SHP77 treated with DMSO at 0.1 percent for 48 hours (cell line): ENCODE measurements around the gene OR4D9.
A peak's percentile ranks its signal among the peaks of the same experiment; 100 is the strongest.

Experiments
- DNase-seq: peaks from one replicate; lab custom pipeline; 2025; lab: John Stamatoyannopoulos, UW

The OR4D9 gene

GRCh38 chr11:59550842-59551658 lies 39.7 kb downstream of the OR4D9 start:
- peak; percentile 53 for DNase-seq

- DNase-seq = no peak
Measured at GRCh38 chr11:59551659-59552521, 40.6 kb downstream of the OR4D9 start.

GRCh38 chr11:59552844-59553243 lies 41.5 kb downstream of the OR4D9 start:
- DNase-seq = no peak

DNA sequence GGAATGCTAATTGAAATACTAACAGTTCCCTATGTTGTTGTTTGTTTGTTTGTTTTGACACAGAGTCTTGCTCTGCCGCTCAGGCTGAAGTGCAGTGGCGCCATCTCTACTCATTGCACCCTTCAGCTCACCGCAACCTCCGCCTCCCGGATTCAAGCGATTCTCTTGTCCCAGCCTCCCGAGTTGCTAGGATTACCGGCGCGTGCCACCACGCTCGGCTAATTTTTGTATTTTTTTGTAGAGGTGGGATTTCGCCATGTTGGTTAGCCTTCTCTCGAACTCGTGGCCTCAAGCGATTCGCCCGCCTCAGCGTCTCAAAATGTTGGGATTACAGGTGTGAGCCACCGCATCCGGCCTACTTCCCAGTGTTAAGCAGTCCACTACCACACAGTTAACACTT lies 42.0 kb downstream of the OR4D9 start:
- no peak for DNase-seq

GRCh38 chr11:59555601-59556114 lies 44.3 kb downstream of the OR4D9 start:
- DNase-seq = no peak

- peak; percentile 30 for DNase-seq
Measured at GRCh38 chr11:59556115-59556916, 45.0 kb downstream of the OR4D9 start.

- no peak for DNase-seq
Measured at GRCh38 chr11:59556917-59557348, 45.6 kb downstream of the OR4D9 start.

DNA sequence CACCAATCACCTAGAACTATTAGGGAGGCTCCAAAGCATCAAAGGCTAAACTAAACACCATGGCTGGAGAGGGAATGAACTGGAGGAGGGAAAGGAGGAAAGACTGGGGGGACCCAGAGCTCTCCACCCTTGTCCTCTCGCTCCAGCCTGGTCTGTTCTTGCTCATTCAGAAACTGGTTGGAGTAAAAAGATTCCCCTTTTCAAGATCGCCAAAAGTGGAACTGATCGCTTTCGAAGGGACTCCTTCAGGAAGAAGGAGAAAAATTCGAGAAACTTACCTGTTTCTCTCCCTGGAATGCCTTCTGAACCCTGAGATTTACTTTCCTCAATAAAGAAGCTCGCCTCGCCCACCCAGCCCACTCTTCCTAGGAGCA lies 46.9 kb downstream of the OR4D9 start:
- DNase-seq = no peak

- DNase-seq = no peak
Measured at GRCh38 chr11:59559886-59560285, 48.5 kb downstream of the OR4D9 start.

- no peak for DNase-seq
Measured at GRCh38 chr11:59560290-59560701, 49.0 kb downstream of the OR4D9 start.

GRCh38 chr11:59560702-59561473 lies 49.5 kb downstream of the OR4D9 start:
- DNase-seq = peak; percentile 30

DNA sequence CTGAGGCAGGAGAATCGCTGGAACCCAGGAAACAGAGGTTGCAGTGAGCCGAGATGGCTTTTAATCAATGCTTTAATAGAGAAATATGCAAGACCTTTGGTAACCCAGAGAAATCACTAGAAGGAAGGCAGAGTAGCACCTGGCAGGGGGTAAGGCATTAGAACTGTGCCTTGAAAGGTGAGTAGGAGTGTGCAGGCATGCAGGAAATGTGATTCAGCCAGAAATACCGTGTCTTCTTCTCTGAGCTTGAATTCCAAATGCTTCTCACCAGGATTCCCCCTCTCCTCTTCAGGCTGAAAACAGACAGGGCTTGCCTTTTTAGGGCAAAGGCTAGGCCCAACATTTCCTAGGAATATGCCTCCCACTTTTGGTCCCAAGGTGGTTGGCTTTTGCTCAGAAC lies 51.0 kb downstream of the OR4D9 start:
- DNase-seq = no peak
